DMS53 treated with DMSO at 0.1 percent for 48 hours (cell line): Measurements from ENCODE around the gene IL1R1.
"Not testable (repeated sequence)": the region's sequence is repeated elsewhere in the genome, so short reads cannot be mapped to it uniquely, and the experiment has no call there.

Experiments
- DNase-seq: peaks from one replicate; lab custom pipeline; 2025; ENCODE audit not compliant: unreplicated experiment; lab: John Stamatoyannopoulos, UW

The IL1R1 gene

GRCh38 chr2:102141970-102142828 lies at the start of gene IL1R1:
TSS of gene IL1R1 (plus strand) at chr2:102142746. CDS start at chr2:102157725, 14,979 bp downstream.
- DNase-seq: peak; percentile 48

GRCh38 chr2:102093662-102094061 lies 48.9 kb upstream of the IL1R1 start:
- DNase-seq: no peak

- no peak for DNase-seq
These were observed 47.6 kb upstream of the IL1R1 start for GRCh38 chr2:102094917-102095316.

- DNase-seq: no peak
These were observed 46.4 kb upstream of the IL1R1 start for GRCh38 chr2:102096103-102096502.

- DNase-seq: no peak
These were observed 43.8 kb upstream of the IL1R1 start for GRCh38 chr2:102098756-102099155.

GRCh38 chr2:102099536-102100298 lies 42.8 kb upstream of the IL1R1 start:
- no peak for DNase-seq

GRCh38 chr2:102100371-102101096 lies 42.0 kb upstream of the IL1R1 start:
- no peak for DNase-seq

GRCh38 chr2:102101097-102101848 lies 41.3 kb upstream of the IL1R1 start:
- no peak for DNase-seq

- DNase-seq: no peak
These were observed 40.5 kb upstream of the IL1R1 start for GRCh38 chr2:102101849-102102635.

- not testable (repeated sequence) for DNase-seq
These were observed 40.0 kb upstream of the IL1R1 start for GRCh38 chr2:102102636-102102948.

GRCh38 chr2:102103284-102103683 lies 39.3 kb upstream of the IL1R1 start:
- no peak for DNase-seq

GRCh38 chr2:102103992-102104871 lies 38.3 kb upstream of the IL1R1 start:
- no peak for DNase-seq

- peak; percentile 72 for DNase-seq
These were observed 36.4 kb upstream of the IL1R1 start for GRCh38 chr2:102106133-102106556.

GRCh38 chr2:102106813-102107740 lies 35.5 kb upstream of the IL1R1 start:
- DNase-seq: not testable (repeated sequence)

GRCh38 chr2:102107741-102108070 lies 34.8 kb upstream of the IL1R1 start:
- no peak for DNase-seq

- no peak for DNase-seq
These were observed 33.5 kb upstream of the IL1R1 start for GRCh38 chr2:102109016-102109415.

- no peak for DNase-seq
These were observed 32.4 kb upstream of the IL1R1 start for GRCh38 chr2:102110171-102110570.
